GM12875 (cell line): ENCODE data around the gene RAF1.
A peak's percentile ranks its signal among the peaks of the same experiment; 100 is the strongest.
"Not testable (repeated sequence)": the region's sequence is repeated elsewhere in the genome, so short reads cannot be mapped to it uniquely, and the experiment has no call there.

Source experiments
- H3K4me3 ChIP-seq: one replicate; pipeline ENCODE4 v1.5.1; 2011; ENCODE audit warnings: low read depth, low read length, control low read depth
- TF ChIP-seq, protein P1 (sequence below): IDR thresholded peaks from 2 replicates; pipeline ENCODE4 v1.5.1; 2011; ENCODE audit warnings: low read depth, mild to moderate bottlenecking, control low read depth, inconsistent platforms, low read length, moderate library complexity, borderline replicate concordance; ENCODE audit not compliant: insufficient read depth

RAF1 gene

DNA sequence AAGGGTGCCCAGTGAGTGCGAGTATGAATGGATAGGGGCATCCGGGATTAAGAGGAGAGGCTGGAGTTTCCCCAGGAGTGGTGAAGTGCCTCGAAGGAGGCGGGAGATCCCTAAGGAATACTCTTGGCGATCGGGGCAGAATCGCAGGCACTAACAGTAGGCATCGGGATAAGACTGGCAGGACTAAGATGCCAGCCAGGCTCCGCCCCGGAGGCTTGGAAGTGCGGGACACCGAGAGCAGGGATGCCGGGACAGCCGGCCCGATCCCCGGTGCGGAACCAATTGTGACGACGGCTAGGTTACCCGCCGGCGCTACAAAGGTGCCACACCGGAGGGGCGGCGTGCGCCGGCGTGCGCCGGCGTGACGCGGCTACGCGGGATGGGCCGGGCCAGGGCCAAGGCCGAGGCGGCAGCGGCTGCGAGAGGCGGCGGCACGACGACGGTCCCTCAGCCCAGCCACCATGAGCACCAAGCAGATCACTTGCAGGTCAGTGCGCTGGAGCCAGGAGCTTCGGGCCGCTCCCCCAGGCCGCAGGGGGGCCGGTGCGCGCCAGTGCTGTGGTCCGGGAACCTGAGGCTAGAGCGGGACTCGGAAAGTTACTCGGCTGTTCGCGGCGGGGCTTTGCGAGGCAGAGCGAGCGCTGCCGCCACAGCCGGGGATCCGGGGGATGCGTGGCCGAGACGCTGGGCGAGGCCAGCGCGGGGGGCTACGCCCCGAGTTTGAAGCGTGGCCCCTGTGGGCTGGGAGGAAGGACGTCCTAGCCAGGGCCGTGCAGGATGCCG is 107.0 kb downstream of the RAF1 start, which contains the start of gene MKRN2:
Gene MKRN2, plus strand, starts transcription at position 398 of the 783 bp plus-strand sequence. Its CDS starts 64 bp downstream, at position 462.
- TF ChIP-seq, protein P1, sequence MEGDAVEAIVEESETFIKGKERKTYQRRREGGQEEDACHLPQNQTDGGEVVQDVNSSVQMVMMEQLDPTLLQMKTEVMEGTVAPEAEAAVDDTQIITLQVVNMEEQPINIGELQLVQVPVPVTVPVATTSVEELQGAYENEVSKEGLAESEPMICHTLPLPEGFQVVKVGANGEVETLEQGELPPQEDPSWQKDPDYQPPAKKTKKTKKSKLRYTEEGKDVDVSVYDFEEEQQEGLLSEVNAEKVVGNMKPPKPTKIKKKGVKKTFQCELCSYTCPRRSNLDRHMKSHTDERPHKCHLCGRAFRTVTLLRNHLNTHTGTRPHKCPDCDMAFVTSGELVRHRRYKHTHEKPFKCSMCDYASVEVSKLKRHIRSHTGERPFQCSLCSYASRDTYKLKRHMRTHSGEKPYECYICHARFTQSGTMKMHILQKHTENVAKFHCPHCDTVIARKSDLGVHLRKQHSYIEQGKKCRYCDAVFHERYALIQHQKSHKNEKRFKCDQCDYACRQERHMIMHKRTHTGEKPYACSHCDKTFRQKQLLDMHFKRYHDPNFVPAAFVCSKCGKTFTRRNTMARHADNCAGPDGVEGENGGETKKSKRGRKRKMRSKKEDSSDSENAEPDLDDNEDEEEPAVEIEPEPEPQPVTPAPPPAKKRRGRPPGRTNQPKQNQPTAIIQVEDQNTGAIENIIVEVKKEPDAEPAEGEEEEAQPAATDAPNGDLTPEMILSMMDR: no peak
- H3K4me3 ChIP-seq: peak within 1 kb of the TSS; percentile 94

GRCh38 chr3:12556314-12556689 is 107.6 kb downstream of the RAF1 start:
- peak overlapping the region; percentile 94 for H3K4me3 ChIP-seq
- TF ChIP-seq, protein P1: no peak

DNA sequence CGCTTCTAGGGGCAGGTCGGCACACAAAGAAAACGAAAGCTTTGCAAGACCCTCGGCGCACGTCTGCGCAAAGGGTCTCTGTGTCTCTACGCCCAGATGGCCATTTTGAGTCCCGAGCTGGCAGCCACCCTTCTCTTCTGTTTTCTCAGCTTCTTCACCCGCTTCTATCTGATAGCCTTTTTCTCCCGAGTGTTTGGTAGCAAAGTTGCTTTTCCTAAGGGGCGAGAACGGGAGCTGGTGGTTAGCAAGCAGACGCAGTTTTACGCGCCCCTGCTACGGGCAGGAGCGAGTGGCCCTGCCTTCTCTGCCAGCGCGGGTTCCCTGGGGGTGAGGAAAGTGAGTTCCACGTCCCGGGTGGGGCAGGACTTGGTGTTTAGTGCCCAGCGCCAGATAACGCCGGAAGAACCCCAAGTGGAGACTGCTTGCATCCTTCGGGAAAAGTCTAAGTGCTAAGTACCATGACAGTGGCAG is 110.0 kb downstream of the RAF1 start:
- H3K4me3 ChIP-seq: peak overlapping the region; percentile 45
- TF ChIP-seq, protein P1: no peak

GRCh38 chr3:12549971-12550760 is 113.8 kb downstream of the RAF1 start:
- H3K4me3 ChIP-seq: no peak overlapping the region

GRCh38 chr3:12545473-12545791 is 118.5 kb downstream of the RAF1 start, which contains the start of gene MKRN2OS:
Gene MKRN2OS, minus strand, starts transcription at chr3:12545499. Its CDS starts 35 bp downstream, at chr3:12545464.
- no peak within 1 kb of the TSS for H3K4me3 ChIP-seq

More at GRCh38 chr3:12549971-12550760, 113.8 kb downstream of the RAF1 start:
- TF ChIP-seq, protein P1: no peak

DNA sequence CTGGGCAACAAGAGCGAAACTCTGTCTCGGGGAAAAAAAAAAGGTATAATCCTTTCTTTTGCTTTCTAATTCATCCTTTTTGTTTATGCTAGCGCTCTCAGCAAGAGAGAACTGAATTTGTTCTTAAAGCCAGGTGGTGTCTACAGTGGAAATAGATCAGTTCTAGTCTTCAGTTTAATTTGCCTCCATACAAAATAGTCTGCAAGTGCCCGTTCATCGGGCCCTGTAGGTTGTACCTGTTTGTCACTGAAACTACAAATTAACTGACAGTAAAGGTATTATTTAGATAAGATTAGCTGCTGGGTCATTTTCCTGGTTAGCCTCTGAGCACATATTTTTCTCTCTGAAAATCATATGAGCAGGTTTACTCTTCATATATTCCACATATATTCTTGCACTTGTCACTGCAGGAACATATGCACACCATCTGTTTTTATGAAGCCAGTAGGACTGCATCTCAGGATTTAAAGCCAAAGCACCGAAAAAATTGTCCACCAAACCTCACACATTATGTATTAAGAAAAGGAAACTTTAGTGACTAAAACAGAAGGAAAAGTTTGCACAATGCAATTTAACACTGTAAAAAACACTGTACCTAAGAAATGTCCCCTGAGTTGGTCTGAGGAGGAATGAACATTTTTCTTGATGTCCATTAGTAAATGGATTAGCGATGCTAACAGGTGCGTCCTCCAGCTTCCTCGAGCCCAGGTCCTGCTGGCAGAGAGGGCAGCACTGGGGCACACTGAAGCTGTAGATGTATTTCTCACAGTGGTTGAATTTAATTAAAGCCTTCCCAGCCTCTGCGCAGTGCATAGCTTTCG is 119.1 kb downstream of the RAF1 start:
- TF ChIP-seq, protein P1: no peak
- H3K4me3 ChIP-seq: no peak overlapping the region

More at GRCh38 chr3:12545473-12545791, 118.5 kb downstream of the RAF1 start, which contains the start of gene MKRN2OS:
- TF ChIP-seq, protein P1: no peak

DNA sequence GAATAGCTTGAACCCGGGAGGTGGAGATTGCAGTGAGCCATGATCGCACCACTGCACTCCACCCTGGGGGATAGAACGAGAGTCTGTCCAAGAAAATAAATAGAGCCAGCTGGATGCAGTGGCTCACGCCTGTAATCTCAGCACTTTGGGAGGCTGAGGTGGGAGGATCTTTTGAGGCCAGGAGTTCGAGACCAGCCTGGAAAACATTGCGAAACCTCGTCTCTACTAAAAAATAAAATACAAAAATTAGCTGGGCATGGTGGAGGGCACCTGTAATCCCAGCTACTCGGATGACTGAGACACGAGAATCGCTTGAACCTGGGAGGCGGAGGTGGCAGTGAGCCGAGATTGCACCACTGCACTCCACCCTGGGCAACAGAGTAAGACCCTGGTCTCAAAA is 120.4 kb downstream of the RAF1 start:
- not testable (repeated sequence) for H3K4me3 ChIP-seq
